ENCODE results near the gene ZNF329.
A peak's percentile ranks its signal among the peaks of the same experiment; 100 is the strongest.

The ZNF329 gene

GRCh38 chr19:58123354-58123753 lies 27.2 kb downstream of the ZNF329 start:
- DNase-seq: no peak

GRCh38 chr19:58118979-58119733 lies 31.4 kb downstream of the ZNF329 start:
- DNase-seq: no peak

GRCh38 chr19:58117841-58118575 lies 32.6 kb downstream of the ZNF329 start:
- DNase-seq: no peak

GRCh38 chr19:58108546-58108817 lies 42.1 kb downstream of the ZNF329 start:
- no peak for DNase-seq

- no peak for DNase-seq
Measured at GRCh38 chr19:58107778-58108545, 42.6 kb downstream of the ZNF329 start.

- DNase-seq: no peak
Measured at GRCh38 chr19:58098682-58098998, 51.9 kb downstream of the ZNF329 start.

- DNase-seq: peak; percentile 67 to 99 (median 95)
Measured at GRCh38 chr19:58097781-58098681, 52.6 kb downstream of the ZNF329 start, which contains the start of gene ZSCAN18. Gene ZSCAN18 (minus strand): TSS chr19:58098231. CDS start chr19:58090267, 7,964 bp downstream.

- peak in 2 of 58 donors; percentile 0 to 32 for DNase-seq
Measured at GRCh38 chr19:58097349-58097748, 53.2 kb downstream of the ZNF329 start.

- no peak for DNase-seq
Measured at GRCh38 chr19:58096884-58097283, 53.7 kb downstream of the ZNF329 start.

GRCh38 chr19:58095328-58095727 lies 55.3 kb downstream of the ZNF329 start:
- no peak for DNase-seq

GRCh38 chr19:58093071-58093470 lies 57.5 kb downstream of the ZNF329 start:
- DNase-seq: no peak

- DNase-seq: no peak
Measured at GRCh38 chr19:58091251-58091995, 59.2 kb downstream of the ZNF329 start.

GRCh38 chr19:58089846-58090245 lies 60.7 kb downstream of the ZNF329 start:
- DNase-seq: no peak

- DNase-seq: no peak
Measured at GRCh38 chr19:58088521-58089052, 62.0 kb downstream of the ZNF329 start.

GRCh38 chr19:58086825-58087710 lies 63.5 kb downstream of the ZNF329 start:
- DNase-seq: no peak

- no peak for DNase-seq
Measured at GRCh38 chr19:58085348-58085875, 65.2 kb downstream of the ZNF329 start.

- DNase-seq: no peak
Measured at GRCh38 chr19:58084596-58085347, 65.8 kb downstream of the ZNF329 start.

- no peak for DNase-seq
Measured at GRCh38 chr19:58083021-58083420, 67.6 kb downstream of the ZNF329 start.

Data from anterior cingulate cortex (tissue), 58 donors.